ENCODE results near the gene ZFP28. TPM values are rescaled to one million over a fixed set of nuclear protein-coding genes. Genes with fewer than 3 reads are reported as not detected.

The ZFP28 gene
- polyA plus RNA-seq, 1 donor (not counting 4 experiments of a cell fraction or from before 2014, with no cell fraction given), result 6.9 TPM

DNA sequence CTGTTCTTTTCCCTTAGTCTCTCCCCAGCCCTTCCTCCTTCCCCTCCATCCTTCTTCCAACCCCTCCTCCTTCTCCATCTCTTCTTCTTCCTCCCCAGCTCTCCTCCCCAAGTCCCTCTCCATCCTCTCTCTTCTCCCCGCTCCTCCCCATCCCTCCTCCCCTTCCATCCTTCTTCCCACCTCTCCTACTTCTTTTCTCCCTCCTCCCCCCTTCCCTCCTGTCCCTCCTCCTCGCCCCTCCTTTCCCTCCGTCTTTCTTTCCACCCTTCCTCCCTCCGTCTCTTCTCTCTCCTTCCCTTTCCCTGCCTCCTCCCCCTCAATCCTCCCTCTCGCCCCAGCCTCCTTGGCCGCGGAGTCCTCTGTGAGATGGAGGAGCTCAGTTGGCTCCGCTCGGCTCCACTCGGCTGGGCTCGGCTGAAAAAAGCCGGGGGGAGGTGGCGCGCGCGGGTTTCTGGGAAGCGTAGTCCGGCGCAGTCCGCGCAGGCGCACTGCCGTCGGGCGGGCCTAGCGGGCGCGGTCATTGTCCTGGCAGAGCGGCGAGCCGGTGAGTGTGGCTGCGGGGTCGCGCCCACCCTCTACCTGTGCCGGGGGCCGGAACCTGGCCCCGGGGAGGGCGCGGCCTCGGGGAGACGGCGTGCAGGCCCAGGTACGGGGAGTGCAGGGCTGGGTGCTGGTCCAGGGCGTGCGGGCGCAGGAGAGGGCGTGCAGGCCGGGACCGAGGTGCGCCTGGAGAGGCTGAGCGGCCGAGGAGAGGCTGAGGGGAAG, 56.2 kb downstream of the ZFP28 start, which contains the start of gene ZNF71:
ZNF71 (plus strand) TSS at position 520 of the 765 bp plus-strand sequence. CDS start 6,257 bp downstream, outside the sequence.
- H2AFZ ChIP-seq (ENCODE audit: control insufficient read depth, low read length), result peak within 1 kb of the TSS; percentile 96
- peaks cover 4% of the 10 kb centered on the region for H3K4me1 ChIP-seq (ENCODE audit: control insufficient read depth, extremely low read depth, insufficient read depth, low read length)
- H3K36me3 ChIP-seq (ENCODE audit: control insufficient read depth in 2 of 2, extremely low read depth in 1 of 2, insufficient read depth in 2 of 2, low read length in 2 of 2), result peaks cover 0 to 1% of the 10 kb centered on the region in 2 experiments
- no peaks in the 10 kb centered on the region for H3K9me1 ChIP-seq (ENCODE audit: control insufficient read depth, extremely low read depth, insufficient read depth, low read length)
- H3K4me3 ChIP-seq (ENCODE audit: control insufficient read depth in 2 of 3, extremely low read depth in 1 of 3, insufficient read depth in 2 of 3, low read depth in 1 of 3, low read length in 3 of 3), result peak within 1 kb of the TSS; percentile 77 to 99 (median 88)
- peak within 1 kb of the TSS; percentile 35 for H3K27ac ChIP-seq (ENCODE audit: control insufficient read depth, insufficient read depth, low read length)
- peak within 1 kb of the TSS; percentile 79 for H3K9ac ChIP-seq (ENCODE audit: control insufficient read depth, extremely low read depth, insufficient read depth, low read length)
- no peak for TF ChIP-seq CTCF (optimal IDR thresholded peaks at IDR 0.05 in 1 of 3, IDR thresholded peaks at IDR 0.05 in 1 of 3, conservative IDR thresholded peaks at IDR 0.05 in 1 of 3; ENCODE audit: extremely low read depth in 1 of 3, insufficient read depth in 2 of 3, low read length in 3 of 3)
- TF ChIP-seq EZH2 (IDR thresholded peaks at IDR 0.05; ENCODE audit: low read length), result no peak
- DNase-seq (ENCODE audit: low read depth, low spot score) (peak; percentile 41), FAIRE-seq (no peak)
- peak within 1 kb of the TSS; percentile 61 for H3K4me2 ChIP-seq (ENCODE audit: control insufficient read depth, extremely low read depth, insufficient read depth, low read depth, low read length)
- peaks cover 31% of the 10 kb centered on the region for H3K79me2 ChIP-seq (ENCODE audit: control insufficient read depth, insufficient read depth, low read length)
- peaks cover under 1% of the 10 kb centered on the region for H3K9me3 ChIP-seq (ENCODE audit: control insufficient read depth, low read depth, low read length)
- dilution Hi-C loops (cut with MboI; ENCODE audit: extremely low pct_ligation_motif_present, low sequenced_read_pairs), result no loop called here
- H4K20me1 ChIP-seq (ENCODE audit: control insufficient read depth, extremely low read depth, insufficient read depth, low read length), result no peaks in the 10 kb centered on the region
- no peaks in the 10 kb centered on the region for H3K27me3 ChIP-seq (ENCODE audit: control insufficient read depth, extremely low read depth, insufficient read depth, low read length)

- Histone ChIP-seq H3K4me1 (ENCODE audit: control insufficient read depth, extremely low read depth, insufficient read depth, low read length) (peaks cover 4% of the 10 kb centered on the region), H3K9me3 (ENCODE audit: control insufficient read depth, low read depth, low read length) (no peaks in the 10 kb centered on the region), H3K27me3 (ENCODE audit: control insufficient read depth, extremely low read depth, insufficient read depth, low read length) (no peaks in the 10 kb centered on the region), H4K20me1 (ENCODE audit: control insufficient read depth, extremely low read depth, insufficient read depth, low read length) (no peaks in the 10 kb centered on the region), H3K79me2 (ENCODE audit: control insufficient read depth, insufficient read depth, low read length) (peaks cover 31% of the 10 kb centered on the region), H3K27ac (ENCODE audit: control insufficient read depth, insufficient read depth, low read length) (peak overlapping the region; percentile 35), H3K4me2 (ENCODE audit: control insufficient read depth, extremely low read depth, insufficient read depth, low read depth, low read length) (peak overlapping the region; percentile 58), H3K9ac (ENCODE audit: control insufficient read depth, extremely low read depth, insufficient read depth, low read length) (peak overlapping the region; percentile 79), H3K36me3 (ENCODE audit: control insufficient read depth in 2 of 2, extremely low read depth in 1 of 2, insufficient read depth in 2 of 2, low read length in 2 of 2) (peaks cover 0 to 1% of the 10 kb centered on the region in 2 experiments), H2AFZ (ENCODE audit: control insufficient read depth, low read length) (peak overlapping the region; percentile 88), H3K9me1 (ENCODE audit: control insufficient read depth, extremely low read depth, insufficient read depth, low read length) (no peaks in the 10 kb centered on the region), H3K4me3 (ENCODE audit: control insufficient read depth in 2 of 3, extremely low read depth in 1 of 3, insufficient read depth in 2 of 3, low read depth in 1 of 3, low read length in 3 of 3) (peak overlapping the region; percentile 77 to 99 (median 88))
- FAIRE-seq (peak; percentile 9), DNase-seq (ENCODE audit: low read depth, low spot score) (no peak)
- dilution Hi-C loops (cut with MboI; ENCODE audit: extremely low pct_ligation_motif_present, low sequenced_read_pairs), result no loop called here
- TF ChIP-seq EZH2 (IDR thresholded peaks at IDR 0.05; ENCODE audit: low read length) (no peak), CTCF (optimal IDR thresholded peaks at IDR 0.05 in 1 of 3, IDR thresholded peaks at IDR 0.05 in 1 of 3, conservative IDR thresholded peaks at IDR 0.05 in 1 of 3; ENCODE audit: extremely low read depth in 1 of 3, insufficient read depth in 2 of 3, low read length in 3 of 3) (no peak)
Measured at GRCh38 chr19:56595548-56595899, 56.8 kb downstream of the ZFP28 start.

All from keratinocyte (primary cell).